Adrenal gland (tissue), 12 donors: ENCODE results near the gene KMT5C. TPM values are rescaled to one million over a fixed set of nuclear protein-coding genes. Genes with fewer than 3 reads are reported as not detected.

Source experiments
- DNase-seq, 7 donors: peaks; one replicate each; pipeline ENCODE4 v3.0.0-alpha.2; 2019 to 2020
- H3K27ac ChIP-seq, 5 donors: fragments of 200-600 bp; sonication (generic) in 4 of 5; 1 replicate in 3 of 5; 2 replicates in 2 of 5; pipeline versions ENCODE4 v1.5.1 to v1.8.0; 2016 to 2020; ENCODE audit warnings: mild to moderate bottlenecking in 1 of 5
- H3K27me3 ChIP-seq: fragments of 200-600 bp; 2 replicates; pipeline ENCODE4 v1.8.0; 2021
- H3K36me3 ChIP-seq, 2 donors: fragments of 200-600 bp; replicated peaks in 1 of 2; 1 replicate in 1 of 2; 2 replicates in 1 of 2; pipeline versions ENCODE4 v1.5.1 to v1.8.0; 2018 to 2022
- H3K4me1 ChIP-seq, 2 donors: fragments of 200-600 bp; replicated peaks in 1 of 2; 1 replicate in 1 of 2; 2 replicates in 1 of 2; pipeline versions ENCODE4 v1.5.1 to v1.8.0; 2018 to 2021
- H3K4me3 ChIP-seq, 4 donors: fragments of 200-600 bp; sonication (generic) in 3 of 4; one replicate each; pipeline ENCODE4 v1.5.1; 2016 to 2018
- H3K9me3 ChIP-seq, 3 donors: fragments of 200-600 bp; sonication (generic) in 1 of 3; replicated peaks in 1 of 3; 1 replicate in 2 of 3; 2 replicates in 1 of 3; pipeline versions ENCODE4 v1.5.1 to v1.8.0; 2016 to 2021
- POLR2A ChIP-seq, 2 donors: fragments of 450-650 bp; IDR thresholded peaks; one replicate each; pipeline ENCODE4 v1.6.1; 2017; ENCODE audit warnings: antibody characterized with exemption in 2 of 2, mild to moderate bottlenecking in 2 of 2, moderate library complexity in 1 of 2
- whole genome bisulfite sequencing, 4 donors: extraction: QIAGEN DNeasy Blood & Tissue Kit in 2 of 4; methylation state at CpG; one replicate each; pipeline versions ENCODE4 v1.1.5 to v1.1.7; 2013 to 2017; 5-methylcytosine and 5-hydroxymethylcytosine counted together
- intact Hi-C, 2 donors: fragments of 100-400 bp; cut with DNase I; formaldehyde crosslinking; loops; one replicate each; pipeline versions ENCODE4 v1.14.1 to v1.15.0; 2022 to 2023
- polyA plus RNA-seq, 3 donors: library from polyadenylated mRNA; stranded (reverse); fragments of 200-250 nt in 2 of 3; fragments of 350-450 nt in 1 of 3; fragmentation: Illumina TruSeq in 1 of 3; extraction: RNeasy Lipid Tissue Mini Kit (QIAGEN cat#74804) in 1 of 3; gene quantifications; one replicate each; pipeline ENCODE4 v1.2.3, GENCODE V29; 2013 to 2014
- total RNA-seq, 9 donors: library from RNA; depleted of rRNA in 4 of 9; stranded (reverse); fragments of >200 nt in 4 of 9; fragments of 120-200 nt in 1 of 9; fragmentation: NEBNext Ultra II Directional in 1 of 9; extraction: Animal tissue kit (Norgen Biotek cat#: 25700) in 1 of 9; gene quantifications; one replicate each; pipeline versions ENCODE4 v1.1.0 to v1.2.4, GENCODE V29; 2013 to 2023
- TF ChIP-seq, protein P1 (sequence below), 6 experiments: fragments of 450-650 bp in 4 of 6; fragments of 200-600 bp in 2 of 6; sonication (generic) in 1 of 6; IDR thresholded peaks; 1 replicate in 5 of 6; 2 replicates in 1 of 6; pipeline versions ENCODE4 v1.5.1 to v1.8.0; 2016 to 2021; ENCODE audit warnings: antibody characterized with exemption in 6 of 6, mild to moderate bottlenecking in 2 of 6, moderate library complexity in 1 of 6
- donor health status: healthy with polysubstance abuse.
- donor health status: Bipolar disorder and iron deficiency.
- donor health status: DM: yes; HTN: yes; CAD: no.
- donor health status: DM: no; HTN: no; CAD: no.
- donor health status: DM: no; HTN: no; CAD: no.
- donor health status: DM: yes; HTN: yes; CAD: no.

The KMT5C gene
- total and polyA plus RNA-seq, 12 donors: 1.4 to 56.7 (median 15.4) TPM

DNA sequence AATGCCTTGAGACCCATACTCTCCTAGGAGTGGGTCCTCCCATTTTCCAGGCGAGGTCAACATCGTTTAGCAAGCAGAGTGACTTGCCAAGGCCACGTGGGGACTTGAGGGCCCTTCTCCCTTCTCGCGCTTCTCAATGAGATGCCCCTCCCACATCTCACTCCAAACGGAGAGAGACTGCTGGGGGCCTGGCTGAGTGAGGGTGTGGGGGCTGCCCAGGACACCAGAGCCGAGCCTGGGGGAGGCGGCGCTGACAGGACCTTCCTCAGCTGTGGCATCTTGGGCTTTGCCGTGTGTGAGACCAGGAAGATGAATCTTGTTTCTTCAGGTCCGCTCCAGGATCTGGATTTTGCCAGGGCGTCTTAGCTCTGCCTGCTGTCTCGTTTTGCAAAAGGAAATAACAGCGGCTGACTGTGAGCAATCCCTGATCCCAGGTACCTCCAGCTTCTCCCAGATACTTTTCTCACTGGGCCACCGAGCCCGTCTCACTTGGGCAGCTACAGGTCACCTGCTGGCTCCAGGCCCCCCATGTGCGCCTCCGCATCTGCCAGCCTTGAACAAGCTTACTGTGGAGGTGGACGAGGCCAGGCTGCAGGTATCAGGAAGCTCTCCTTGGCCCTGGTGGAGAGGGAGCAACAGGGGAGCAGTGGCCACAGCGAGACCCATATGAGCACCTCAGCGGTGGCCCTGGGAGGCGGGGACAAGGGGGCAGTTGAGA, 8.8 kb downstream of the KMT5C start:
- DNase-seq: no peak
- H3K36me3 ChIP-seq: peaks cover 0 to 5% of the 10 kb centered on the region in 2 donors
- WGBS, 4 donors: 78 to 86% (median 82%) methylated on average over 16 to 22 of the region's 22 CpGs
- H3K27ac ChIP-seq: no peak overlapping the region
- H3K4me1 ChIP-seq: peaks cover 3 to 4% of the 10 kb centered on the region in 2 donors
- no peak overlapping the region for H3K4me3 ChIP-seq
- TF ChIP-seq, protein P1, sequence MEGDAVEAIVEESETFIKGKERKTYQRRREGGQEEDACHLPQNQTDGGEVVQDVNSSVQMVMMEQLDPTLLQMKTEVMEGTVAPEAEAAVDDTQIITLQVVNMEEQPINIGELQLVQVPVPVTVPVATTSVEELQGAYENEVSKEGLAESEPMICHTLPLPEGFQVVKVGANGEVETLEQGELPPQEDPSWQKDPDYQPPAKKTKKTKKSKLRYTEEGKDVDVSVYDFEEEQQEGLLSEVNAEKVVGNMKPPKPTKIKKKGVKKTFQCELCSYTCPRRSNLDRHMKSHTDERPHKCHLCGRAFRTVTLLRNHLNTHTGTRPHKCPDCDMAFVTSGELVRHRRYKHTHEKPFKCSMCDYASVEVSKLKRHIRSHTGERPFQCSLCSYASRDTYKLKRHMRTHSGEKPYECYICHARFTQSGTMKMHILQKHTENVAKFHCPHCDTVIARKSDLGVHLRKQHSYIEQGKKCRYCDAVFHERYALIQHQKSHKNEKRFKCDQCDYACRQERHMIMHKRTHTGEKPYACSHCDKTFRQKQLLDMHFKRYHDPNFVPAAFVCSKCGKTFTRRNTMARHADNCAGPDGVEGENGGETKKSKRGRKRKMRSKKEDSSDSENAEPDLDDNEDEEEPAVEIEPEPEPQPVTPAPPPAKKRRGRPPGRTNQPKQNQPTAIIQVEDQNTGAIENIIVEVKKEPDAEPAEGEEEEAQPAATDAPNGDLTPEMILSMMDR (IDR thresholded peaks at IDR 0.05): no peak
- no peak for TF ChIP-seq POLR2A (IDR thresholded peaks at IDR 0.05)
- peaks cover 18% of the 10 kb centered on the region for H3K27me3 ChIP-seq
- intact Hi-C loops: no loop called here
- no peaks in the 10 kb centered on the region for H3K9me3 ChIP-seq

- TF ChIP-seq, protein P1 (IDR thresholded peaks at IDR 0.05): no peak
- no peak for TF ChIP-seq POLR2A (IDR thresholded peaks at IDR 0.05)
- Histone ChIP-seq H3K4me3 (no peak overlapping the region), H3K27me3 (peaks cover 18% of the 10 kb centered on the region), H3K4me1 (peaks cover 12 to 15% of the 10 kb centered on the region in 2 donors), H3K27ac (no peak overlapping the region), H3K9me3 (no peaks in the 10 kb centered on the region), H3K36me3 (no peaks in the 10 kb centered on the region)
- intact Hi-C loops: no loop called here
- WGBS, 4 donors: 60 to 75% (median 73%) methylated on average over 10 to 11 of the region's 11 CpGs
- DNase-seq: no peak
Measured at GRCh38 chr19:55350620-55351315, 11.1 kb downstream of the KMT5C start.

DNA sequence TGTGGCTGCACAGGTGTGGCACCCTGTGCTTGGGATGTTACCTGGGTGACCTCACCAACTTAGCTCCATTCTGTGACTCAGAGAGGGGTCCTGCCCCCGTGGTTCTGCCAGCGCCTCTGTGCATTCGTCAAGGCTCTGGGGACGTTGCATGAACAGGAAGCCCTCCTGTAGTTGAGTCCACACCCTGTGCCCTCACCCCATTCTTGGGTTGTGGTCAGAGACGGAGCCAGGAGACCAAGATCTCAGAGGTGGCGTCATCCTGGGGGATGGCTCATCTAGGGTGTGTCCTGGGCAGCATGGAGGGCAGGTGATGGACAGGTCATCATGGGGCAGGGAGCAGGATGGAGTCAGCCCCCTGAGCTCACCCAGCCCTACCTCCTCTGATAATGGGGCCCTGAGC, 12.4 kb downstream of the KMT5C start:
- no peaks in the 10 kb centered on the region for H3K9me3 ChIP-seq
- TF ChIP-seq POLR2A (IDR thresholded peaks at IDR 0.05): no peak
- TF ChIP-seq, protein P1 (IDR thresholded peaks at IDR 0.05): no peak
- DNase-seq: no peak
- peaks cover 12 to 15% of the 10 kb centered on the region in 2 donors for H3K4me1 ChIP-seq
- H3K27ac ChIP-seq: no peak overlapping the region
- peaks cover 18% of the 10 kb centered on the region for H3K27me3 ChIP-seq
- no peak overlapping the region for H3K4me3 ChIP-seq
- intact Hi-C loops: no loop called here
- WGBS, 4 donors: 69 to 82% (median 71%) methylated on average over 3 to 6 of the region's 6 CpGs
- no peaks in the 10 kb centered on the region for H3K36me3 ChIP-seq

- H3K4me3 ChIP-seq: no peak overlapping the region
- H3K4me1 ChIP-seq: peaks cover 12 to 15% of the 10 kb centered on the region in 2 donors
- H3K27me3 ChIP-seq: peaks cover 18% of the 10 kb centered on the region
- no peaks in the 10 kb centered on the region for H3K36me3 ChIP-seq
- DNase-seq: no peak
- intact Hi-C loops: no loop called here
- H3K27ac ChIP-seq: no peak overlapping the region
- TF ChIP-seq POLR2A (IDR thresholded peaks at IDR 0.05): no peak
- TF ChIP-seq, protein P1 (IDR thresholded peaks at IDR 0.05): no peak
- H3K9me3 ChIP-seq: no peaks in the 10 kb centered on the region
- WGBS, 4 donors: 56 to 65% (median 62%) methylated on average over 23 to 25 of the region's 25 CpGs
Measured at GRCh38 chr19:55352549-55353145, 13.0 kb downstream of the KMT5C start.
